Limb (tissue), 2 donors: ENCODE measurements around the gene NUDT19.
A peak's percentile ranks its signal among the peaks of the same experiment; 100 is the strongest.
"Not testable (repeated sequence)": the region's sequence is repeated elsewhere in the genome, so short reads cannot be mapped to it uniquely, and the experiment has no call there.

Source experiments
- DNase-seq, 2 donors: peaks; one replicate each; pipeline ENCODE4 v3.0.0-alpha.2; 2016; ENCODE audit errors: extremely low spot score in 2 of 2

Gene NUDT19

DNA sequence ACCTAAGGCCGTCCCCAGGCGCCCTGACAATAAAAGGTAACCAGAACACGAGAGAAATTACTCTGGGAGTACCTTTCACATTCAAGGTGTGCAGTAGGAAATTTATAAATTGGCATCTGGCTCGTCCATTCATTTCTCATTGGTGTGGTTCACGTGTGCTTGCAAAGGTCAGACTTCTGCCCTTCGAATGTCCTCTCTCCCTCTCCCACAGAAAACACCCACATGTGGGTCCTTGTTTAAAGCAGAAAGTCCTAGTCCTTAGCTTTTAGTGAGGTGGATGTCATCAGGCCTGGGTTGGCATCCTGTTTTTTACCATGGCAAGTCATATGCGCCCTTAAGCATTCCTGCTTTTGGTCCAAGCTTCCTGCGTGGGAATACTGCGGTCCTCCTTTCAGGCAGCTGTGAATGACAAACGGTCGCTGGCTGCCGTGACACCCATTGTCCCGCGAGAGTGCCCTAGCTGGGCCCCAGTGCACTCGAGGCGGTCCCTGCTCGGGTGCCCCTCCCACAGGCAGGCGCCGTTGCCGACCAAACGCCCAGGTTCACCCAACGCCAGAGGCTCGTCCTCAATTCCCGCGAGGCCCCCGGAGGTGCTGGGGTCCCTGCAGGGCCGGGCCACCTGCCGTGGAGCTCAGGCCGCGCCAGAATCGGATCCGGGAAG is at the start of gene NUDT19:
TSS of gene NUDT19 (plus strand) at position 531 of the 661 bp plus-strand sequence. CDS start 140 bp downstream, outside the sequence.
- DNase-seq = peak; percentile 54 to 82

DNA sequence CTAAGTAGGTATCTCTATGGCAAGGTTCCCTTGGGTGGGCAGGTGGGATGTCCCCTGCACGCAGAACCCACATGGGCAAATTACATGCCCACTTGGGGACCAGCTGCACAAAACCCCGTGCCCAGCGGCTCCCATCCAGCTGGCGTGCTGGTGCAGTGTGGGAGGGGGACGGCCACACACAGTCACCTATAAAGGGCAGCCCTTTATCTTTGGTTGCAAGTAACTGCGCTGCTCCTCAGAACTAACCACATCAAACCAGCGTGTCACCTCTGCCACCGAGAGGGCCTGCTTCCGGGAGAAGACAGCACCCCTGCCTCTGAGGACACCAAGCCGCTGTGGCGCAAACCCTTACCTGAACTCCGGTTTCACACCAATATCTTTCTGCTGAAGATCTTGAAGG is 48.9 kb upstream of the NUDT19 start:
- no peak for DNase-seq

DNA sequence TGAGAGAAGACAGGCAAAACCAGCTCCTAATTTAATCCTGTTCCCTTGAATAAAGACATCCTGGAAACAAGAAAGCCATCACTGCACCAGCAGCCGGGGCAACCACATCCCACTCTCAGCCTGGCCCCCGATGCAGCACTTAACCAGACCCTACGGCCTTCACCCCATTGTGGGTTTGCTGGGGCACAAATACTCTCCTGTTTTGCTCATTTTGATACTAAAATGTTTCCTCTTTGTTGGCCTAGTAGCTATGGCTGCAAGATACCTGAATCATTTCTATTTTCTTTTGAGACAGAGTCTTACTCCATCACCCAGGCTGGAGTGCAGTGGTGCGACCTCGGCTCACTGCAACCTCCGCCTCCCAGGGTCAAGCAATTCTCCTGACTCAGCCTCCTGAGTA is 45.1 kb upstream of the NUDT19 start:
- DNase-seq = no peak

DNA sequence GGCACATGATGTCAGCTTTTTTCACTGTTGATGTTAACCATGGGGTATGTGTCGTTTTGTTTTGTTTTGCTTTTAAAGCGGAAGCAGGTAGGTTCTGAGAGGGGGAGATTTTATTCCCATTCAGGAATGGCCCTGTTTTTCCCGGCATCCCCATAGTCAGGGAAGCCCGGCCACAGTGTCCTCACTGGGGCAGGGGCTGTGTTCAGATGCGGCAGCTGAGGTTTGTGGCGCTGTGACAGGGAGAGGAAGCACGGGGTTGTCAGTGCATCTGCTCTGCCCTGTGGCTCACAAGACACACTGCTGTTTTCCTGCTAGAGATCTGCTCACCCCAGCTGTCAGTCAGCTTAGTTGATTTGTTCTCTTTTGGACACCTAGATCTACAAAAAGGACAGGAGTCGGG is 44.3 kb upstream of the NUDT19 start:
- no peak for DNase-seq

DNA sequence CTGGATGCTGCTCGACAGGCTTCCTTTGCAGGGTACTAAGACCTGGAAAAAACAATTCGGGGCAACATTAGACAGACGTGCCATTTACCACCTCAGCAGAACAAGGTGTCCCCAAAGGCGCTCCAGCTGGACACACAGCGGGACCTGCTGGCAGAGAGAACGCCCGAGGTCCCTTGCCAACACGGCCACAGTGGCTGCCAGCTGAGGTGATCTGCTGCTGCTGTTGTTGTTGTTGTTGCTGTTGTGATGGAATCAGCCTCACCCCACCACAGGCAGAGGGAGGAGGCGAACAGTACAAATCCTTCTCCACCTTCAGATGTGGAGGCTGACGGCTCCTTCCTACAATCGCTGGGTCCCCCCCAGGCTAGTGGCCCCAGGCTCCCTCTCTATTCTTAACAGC is 41.9 kb upstream of the NUDT19 start:
- no peak for DNase-seq

DNA sequence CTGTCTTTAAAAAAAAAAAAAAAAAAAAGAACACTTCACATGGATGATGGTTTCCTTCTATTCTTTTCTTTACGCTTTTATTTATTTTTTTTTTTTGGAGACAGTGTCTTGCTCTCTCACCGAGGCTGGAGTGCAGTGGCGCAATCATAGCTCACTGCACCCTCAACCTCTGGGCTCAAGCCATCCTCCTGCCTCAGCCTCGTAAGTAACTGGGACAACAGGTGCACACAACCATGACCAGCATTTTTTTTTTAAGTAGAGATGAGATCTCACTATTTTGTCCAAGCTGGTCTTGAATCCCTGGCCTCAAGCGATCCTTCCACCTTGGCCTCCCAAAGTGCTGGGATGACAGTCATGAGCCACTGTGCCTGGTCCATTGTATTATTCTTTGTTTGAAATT is 41.0 kb upstream of the NUDT19 start:
- DNase-seq = no peak

DNA sequence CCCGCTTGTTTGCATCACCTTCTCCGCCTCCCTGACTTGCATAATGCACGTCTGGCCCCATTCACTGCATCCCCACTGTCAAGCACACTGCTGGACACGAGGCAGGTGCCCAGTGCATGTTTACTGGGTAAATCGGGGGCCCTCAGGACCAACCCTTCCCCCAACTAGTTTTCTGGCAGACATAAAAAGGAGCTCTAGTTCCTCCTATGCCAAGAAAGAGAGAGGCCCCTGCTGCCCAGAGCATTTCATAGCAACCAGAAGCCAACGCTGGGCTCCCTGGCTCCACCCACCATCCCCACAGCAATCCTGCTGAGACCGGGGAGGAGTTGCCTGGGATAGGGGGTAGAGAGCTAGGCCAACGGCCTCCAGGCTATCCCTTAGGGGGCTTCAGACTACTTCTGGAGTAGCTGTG is 39.9 kb upstream of the NUDT19 start:
- DNase-seq = peak; percentile 38 to 54

DNA sequence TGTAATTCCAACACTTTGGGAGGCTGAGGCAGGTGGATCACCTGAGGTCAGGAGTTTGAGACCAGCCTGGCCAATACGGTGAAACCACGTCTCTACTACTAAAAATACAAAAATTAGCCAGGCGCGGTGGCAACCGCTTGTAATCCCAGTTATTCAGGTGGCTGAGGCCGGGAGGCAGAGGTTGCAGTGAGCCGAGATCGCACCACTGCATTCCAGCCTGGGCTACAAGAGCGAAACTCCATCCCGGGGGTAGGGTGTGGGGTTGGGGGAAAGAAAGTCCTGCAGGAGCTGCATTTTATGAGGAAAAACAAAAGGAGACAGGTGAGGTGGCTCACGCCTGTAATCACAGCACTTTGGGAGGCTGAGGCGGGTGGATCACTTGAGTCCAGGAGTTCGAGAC is 39.3 kb upstream of the NUDT19 start:
- DNase-seq = not testable (repeated sequence)

DNA sequence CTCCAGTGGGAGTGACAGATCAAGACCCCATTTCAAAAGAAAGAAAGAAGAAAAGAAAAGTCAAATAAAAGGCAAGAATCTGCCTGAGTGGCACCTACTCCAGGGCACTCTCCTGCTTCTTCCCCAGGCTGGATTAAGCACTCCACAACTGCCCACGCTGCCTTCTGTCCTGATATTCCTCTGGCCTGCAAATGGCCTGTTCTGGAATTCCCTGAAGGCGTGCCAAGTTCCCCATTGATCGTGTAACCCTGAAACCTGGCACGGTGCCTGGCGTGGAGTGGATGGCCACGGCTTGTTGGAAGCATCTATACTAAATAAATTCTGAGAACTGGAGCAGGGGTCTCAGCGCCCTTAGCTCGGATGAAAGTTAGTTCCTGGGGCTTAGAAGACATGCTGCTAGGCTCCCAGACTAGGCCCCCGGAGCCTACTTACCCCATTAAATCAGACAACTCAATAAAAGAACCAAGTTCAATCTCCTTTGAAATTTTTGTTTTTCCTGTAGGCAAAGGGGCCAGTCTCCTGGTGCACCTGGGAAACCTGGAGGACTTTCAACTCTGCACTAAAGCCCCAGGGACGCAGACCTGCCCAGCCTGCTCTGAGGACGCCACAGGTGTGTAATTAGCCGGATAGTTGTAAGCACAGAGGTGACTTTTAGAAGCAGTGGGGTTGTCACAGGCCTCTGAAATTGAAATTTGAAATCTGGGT is 38.6 kb upstream of the NUDT19 start:
- DNase-seq = peak in 1 of 2 donors; percentile 61

DNA sequence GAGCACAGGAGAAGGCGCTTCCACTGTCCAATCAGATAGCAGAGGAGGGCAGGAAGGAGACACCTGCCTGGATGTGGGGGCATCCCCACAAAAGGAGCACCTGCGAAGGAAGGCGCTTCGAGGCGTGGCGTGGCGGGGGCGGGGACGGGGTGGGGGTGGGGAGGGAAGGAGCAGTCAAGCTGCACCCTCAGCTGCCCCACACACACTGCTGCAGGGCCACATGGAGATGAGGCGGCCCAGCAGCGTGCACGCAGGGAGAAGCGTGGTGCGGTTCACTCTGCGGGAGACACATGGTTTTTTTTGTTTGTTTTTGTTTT is 38.1 kb upstream of the NUDT19 start:
- DNase-seq = no peak

DNA sequence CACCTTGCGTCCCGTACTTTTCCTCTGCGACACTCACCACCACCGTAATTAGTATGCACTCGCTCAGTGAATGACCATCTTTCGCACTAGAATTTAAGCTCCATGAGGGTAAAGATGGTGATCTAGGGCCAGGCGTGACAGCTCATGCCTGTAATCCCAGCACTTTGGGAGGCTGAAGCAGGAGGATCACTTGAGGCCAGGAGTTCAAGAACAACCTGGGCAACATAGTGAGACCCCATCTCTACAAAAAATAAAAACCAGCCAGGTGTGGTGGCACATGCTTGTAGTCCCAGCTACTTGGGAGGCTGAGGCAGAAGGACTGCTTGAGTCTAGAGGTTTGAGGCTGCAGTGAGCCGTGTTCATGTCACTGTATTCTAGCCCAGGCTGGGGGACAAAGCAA is 35.2 kb upstream of the NUDT19 start:
- not testable (repeated sequence) for DNase-seq

DNA sequence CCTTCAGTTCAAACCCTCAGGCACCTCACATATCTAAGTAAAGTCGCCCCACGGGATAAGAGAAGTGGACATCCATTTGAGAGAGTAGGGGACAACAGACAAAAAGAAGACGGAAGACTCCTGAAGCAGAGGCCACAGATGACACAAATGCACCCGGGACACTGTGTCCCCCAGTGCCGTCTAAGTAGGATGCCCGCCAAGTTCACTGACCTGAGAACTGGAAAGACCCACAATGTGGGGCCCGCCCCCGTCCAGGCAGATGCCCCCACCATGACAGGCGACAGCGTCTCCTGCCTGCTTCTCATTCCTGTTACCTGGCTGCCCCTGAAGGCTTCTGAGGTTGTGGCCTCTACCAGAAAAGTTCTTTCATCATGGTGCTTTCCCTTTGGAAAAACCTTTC is 33.5 kb upstream of the NUDT19 start:
- no peak for DNase-seq

DNA sequence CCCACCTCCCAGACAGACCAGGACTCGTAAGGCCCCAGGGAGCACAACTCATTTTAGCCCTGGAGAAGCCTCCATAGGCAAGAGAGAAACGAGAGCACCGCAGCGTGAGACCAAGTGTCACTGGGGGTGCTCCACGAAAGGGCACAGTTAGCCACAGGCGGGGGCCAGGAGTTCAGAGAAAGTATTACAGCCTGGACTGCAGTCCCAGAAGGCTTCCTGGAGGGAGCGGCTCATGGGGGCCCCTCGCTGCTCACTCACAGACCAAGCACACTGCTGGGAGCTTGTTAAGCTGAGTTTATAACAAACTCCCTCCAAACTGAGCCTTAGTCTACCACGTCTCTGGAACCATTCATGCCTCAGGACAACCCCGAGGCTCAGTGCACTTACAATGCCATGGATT is 33.1 kb upstream of the NUDT19 start:
- DNase-seq = no peak

DNA sequence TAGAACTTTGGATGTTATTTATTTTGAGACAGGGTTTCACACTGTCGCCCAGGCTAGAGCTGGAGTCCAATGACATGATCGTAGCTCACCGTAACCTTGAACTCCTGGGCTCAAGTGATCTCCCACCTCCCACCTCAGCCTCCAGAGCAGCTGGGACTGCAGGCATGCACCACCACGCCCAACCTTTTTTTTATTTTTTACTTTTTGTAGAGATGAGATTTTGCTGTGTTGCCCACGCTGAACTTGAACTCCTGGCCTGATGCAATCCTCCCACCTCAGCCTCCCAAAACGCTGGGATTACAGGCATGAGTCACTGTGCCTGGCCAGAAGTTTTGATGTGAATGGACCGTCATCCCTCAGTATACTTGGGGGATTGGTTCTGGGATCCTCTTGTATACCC is 30.3 kb upstream of the NUDT19 start:
- no peak for DNase-seq

DNA sequence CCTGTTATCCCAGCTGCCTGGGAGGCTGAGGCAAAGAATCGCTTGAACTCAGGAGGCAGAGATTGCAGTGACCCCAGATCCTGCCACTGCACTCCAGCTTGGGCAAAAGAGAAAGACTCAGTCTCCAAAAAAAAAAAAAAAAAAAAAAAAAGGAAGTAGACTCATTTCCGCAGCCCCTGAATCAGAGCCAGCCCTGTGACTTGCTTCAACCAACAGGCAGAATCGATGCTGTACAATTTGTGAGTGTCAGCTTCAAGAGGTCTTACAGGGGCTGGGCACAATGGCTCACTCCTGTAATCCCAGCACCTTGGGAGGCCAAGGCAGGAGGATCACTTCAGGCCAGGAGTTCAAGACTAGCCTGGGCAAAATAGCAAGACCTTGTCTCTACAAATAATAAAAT is 29.4 kb upstream of the NUDT19 start:
- DNase-seq = no peak

DNA sequence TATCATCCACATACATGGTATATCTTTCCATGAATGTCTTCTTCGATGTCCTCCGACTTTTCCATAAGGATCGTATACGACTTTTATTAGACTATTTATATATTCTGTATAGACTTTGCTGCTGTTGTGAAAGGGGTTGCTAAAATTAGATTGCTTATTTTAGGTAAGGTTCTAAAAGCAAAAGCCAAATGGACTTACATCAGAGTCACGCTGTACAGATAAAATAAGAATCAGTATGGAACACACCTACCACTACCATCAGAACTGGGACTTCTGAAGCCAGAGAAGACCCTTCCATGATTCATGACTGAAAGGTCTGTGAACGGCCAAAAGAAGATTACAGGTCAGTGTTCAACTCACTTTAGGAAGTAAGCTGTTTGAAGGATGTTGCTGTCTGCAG is 25.5 kb upstream of the NUDT19 start:
- no peak for DNase-seq

DNA sequence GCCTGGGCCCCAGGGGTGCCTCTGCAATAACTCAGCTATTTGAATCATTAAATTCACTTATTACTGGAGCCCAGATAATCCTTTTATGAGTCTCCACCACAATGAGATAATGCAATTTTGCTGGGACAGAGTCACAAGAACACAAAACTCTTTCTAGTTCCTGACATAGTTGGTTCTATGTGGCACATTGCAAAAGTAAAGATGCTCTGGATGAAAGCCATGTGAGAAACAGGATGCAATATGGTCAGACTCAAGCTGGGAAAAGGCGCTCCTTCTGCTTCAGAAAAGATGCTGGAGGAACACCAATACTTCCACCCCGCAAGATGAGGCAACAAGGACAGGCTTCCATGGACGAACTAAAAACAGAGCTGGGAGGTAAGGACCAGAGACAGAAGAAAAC is 22.3 kb upstream of the NUDT19 start:
- no peak for DNase-seq

DNA sequence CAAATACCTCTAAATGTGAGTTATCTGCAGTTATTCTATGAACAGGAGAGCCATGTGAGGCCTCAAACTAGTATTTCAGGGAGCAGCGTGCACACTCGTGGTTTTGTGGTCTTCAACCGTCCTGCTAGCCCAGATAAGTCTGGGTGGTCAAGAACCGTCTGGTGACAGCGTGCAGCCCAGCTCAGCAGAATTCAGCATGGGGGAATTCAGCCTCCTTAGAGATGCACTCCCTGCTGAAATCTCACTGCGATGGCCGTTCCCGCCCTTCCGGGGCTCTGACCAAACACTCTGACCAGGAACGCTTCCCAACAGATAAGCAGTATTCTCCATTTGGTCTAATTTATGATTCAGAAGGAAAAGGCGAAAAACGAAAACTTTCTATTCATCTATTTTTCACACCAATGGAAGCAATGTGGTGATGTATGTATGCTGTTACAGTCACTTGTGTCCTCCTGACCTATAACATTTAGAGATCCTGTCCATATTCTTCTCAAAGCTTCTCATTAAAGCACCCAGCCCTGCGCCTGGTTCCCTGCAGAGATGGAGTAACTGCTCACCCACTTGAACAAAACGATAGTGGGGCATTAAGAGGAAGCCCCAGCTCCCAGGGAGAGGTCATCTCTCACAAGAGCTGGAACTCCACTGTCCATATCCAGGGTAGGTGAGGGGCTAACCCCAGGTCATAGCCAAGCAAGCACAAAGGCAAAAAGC is 19.6 kb upstream of the NUDT19 start:
- DNase-seq = no peak

DNA sequence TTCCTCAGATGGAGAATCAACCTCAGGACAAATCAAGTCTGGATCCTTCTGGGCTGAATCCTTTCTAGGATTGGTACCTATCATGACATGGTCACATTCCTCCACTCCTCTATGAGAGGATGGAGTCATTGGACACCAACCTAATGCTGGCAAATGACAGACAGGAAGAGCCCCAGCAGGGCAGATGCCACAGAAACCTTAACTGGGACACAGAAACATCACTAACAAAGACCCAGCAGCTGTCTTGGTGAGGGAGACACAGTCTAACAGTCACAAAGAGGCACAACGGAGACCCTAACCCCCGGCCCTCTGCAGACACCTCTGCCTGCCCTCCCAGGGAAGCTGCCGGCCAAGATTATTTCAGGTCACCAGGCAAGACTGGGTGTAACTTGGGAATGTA is 18.8 kb upstream of the NUDT19 start:
- DNase-seq = no peak

DNA sequence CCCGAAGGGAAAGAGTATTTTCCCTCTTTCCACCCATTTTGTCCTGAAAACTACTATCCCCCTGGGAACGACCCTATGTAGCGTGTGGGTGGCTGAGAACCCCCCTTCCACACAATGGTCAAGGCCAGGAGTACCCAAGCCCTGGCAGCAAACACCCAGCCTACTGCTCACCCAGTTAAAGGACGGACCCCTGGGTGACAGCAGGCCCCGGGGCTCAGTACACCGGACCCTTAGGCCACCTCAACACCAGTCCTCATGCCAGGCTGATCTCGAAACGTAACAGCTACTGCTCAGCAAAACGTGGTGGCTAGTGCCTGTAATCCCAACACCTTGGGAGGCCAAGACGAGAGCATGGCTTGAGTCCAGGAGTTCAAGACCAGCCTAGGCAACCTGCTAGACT is 18.0 kb upstream of the NUDT19 start:
- no peak for DNase-seq

DNA sequence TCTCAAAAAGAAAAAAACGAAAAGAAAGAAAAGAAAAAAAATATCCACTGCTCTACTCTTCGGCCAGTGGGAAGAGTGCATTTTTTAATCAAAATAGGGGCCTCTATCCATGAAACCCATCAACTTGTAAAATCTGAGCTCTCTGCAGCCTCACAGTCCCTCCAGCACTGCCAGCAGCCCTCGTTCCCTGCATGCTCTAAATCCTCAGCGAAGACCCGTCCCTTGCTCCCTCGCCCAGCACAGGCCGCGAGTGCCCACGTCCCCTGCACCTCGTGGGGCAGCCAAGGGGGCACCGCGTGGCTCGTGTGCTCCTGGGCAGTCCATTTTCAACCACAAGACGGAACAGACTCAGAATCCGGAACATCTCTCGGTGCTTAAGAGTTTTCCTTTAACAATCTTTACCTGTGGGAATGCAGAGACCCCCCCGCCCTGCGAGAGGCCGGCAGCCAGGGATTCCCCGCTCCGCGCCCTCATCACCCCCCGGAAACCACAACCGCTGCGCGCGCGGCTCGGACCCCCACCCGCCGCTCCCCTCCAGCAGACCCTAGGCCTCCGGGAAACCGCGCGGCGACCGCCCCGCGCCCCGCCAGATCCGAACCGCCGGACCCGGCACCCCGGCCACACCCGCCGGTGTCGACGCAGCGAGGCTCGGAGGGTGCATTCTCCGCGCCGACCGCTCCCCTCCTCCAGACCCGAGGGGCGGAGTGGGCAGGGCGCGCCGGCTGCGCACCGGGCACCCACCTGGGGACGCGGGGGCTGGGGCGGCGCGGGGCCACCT is 17.3 kb upstream of the NUDT19 start:
- no peak for DNase-seq
